Eye (tissue), 1 donor: Measurements from ENCODE around the gene DMTF1.
"Not testable (repeated sequence)": the region's sequence is repeated elsewhere in the genome, so short reads cannot be mapped to it uniquely, and the experiment has no call there.

Source experiments
- DNase-seq: peaks from one replicate; pipeline ENCODE4 v3.0.0-alpha.2; 2015

Gene DMTF1

GRCh38 chr7:87202208-87202607 is 50.0 kb downstream of the DMTF1 start:
- no peak for DNase-seq

- no peak for DNase-seq
Measured at GRCh38 chr7:87202705-87203104, 50.5 kb downstream of the DMTF1 start.

- DNase-seq = not testable (repeated sequence)
Measured at GRCh38 chr7:87203929-87204328, 51.7 kb downstream of the DMTF1 start.

GRCh38 chr7:87204933-87205332 is 52.7 kb downstream of the DMTF1 start:
- no peak for DNase-seq

GRCh38 chr7:87205701-87206100 is 53.4 kb downstream of the DMTF1 start:
- DNase-seq = not testable (repeated sequence)

- DNase-seq = no peak
Measured at GRCh38 chr7:87206361-87206760, 54.1 kb downstream of the DMTF1 start.

GRCh38 chr7:87209295-87209924 is 57.2 kb downstream of the DMTF1 start:
- no peak for DNase-seq

- DNase-seq = no peak
Measured at GRCh38 chr7:87210506-87210905, 58.3 kb downstream of the DMTF1 start.

GRCh38 chr7:87212498-87212897 is 60.2 kb downstream of the DMTF1 start:
- DNase-seq = no peak

GRCh38 chr7:87213252-87213651 is 61.0 kb downstream of the DMTF1 start:
- DNase-seq = no peak

GRCh38 chr7:87213811-87214210 is 61.6 kb downstream of the DMTF1 start:
- DNase-seq = no peak

- DNase-seq = no peak
Measured at GRCh38 chr7:87215046-87215445, 62.8 kb downstream of the DMTF1 start.

- DNase-seq = no peak
Measured at GRCh38 chr7:87216701-87217508, 64.7 kb downstream of the DMTF1 start.

GRCh38 chr7:87217983-87218653 is 65.9 kb downstream of the DMTF1 start:
- DNase-seq = no peak

- no peak for DNase-seq
Measured at GRCh38 chr7:87218796-87219544, 66.7 kb downstream of the DMTF1 start.

- peak; percentile 81 for DNase-seq
Measured at GRCh38 chr7:87219545-87220025, 67.3 kb downstream of the DMTF1 start, which contains the start of gene TMEM243. Gene TMEM243, minus strand, starts transcription at chr7:87219732. Its CDS starts 229 bp downstream, at chr7:87219503.

GRCh38 chr7:87220026-87220733 is 67.9 kb downstream of the DMTF1 start:
- peak; percentile 87 for DNase-seq

- peak; percentile 67 for DNase-seq
Measured at GRCh38 chr7:87220734-87221215, 68.5 kb downstream of the DMTF1 start.

GRCh38 chr7:87223666-87224065 is 71.4 kb downstream of the DMTF1 start:
- DNase-seq = no peak

GRCh38 chr7:87225696-87226095 is 73.4 kb downstream of the DMTF1 start:
- DNase-seq = no peak

- no peak for DNase-seq
Measured at GRCh38 chr7:87226495-87226894, 74.2 kb downstream of the DMTF1 start.

- DNase-seq = no peak
Measured at GRCh38 chr7:87231258-87231657, 79.0 kb downstream of the DMTF1 start.
